Uterus (tissue), 2 donors: ENCODE data around the gene PSME2.

Experiments
- POLR2A ChIP-seq, 2 donors: fragments of 450-650 bp; IDR thresholded peaks; one replicate each; pipeline ENCODE4 v1.6.1; 2016; ENCODE audit warnings: antibody characterized with exemption in 2 of 2, mild to moderate bottlenecking in 1 of 2, moderate library complexity in 1 of 2
- TF ChIP-seq, protein P1 (sequence below), 4 experiments: fragments of 200-600 bp in 2 of 4; fragments of 450-650 bp in 2 of 4; sonication (generic) in 2 of 4; IDR thresholded peaks; one replicate each; pipeline ENCODE4 v1.5.1; 2016 to 2019; ENCODE audit warnings: antibody characterized with exemption in 4 of 4, mild to moderate bottlenecking in 2 of 4, moderate library complexity in 1 of 4

DNA sequence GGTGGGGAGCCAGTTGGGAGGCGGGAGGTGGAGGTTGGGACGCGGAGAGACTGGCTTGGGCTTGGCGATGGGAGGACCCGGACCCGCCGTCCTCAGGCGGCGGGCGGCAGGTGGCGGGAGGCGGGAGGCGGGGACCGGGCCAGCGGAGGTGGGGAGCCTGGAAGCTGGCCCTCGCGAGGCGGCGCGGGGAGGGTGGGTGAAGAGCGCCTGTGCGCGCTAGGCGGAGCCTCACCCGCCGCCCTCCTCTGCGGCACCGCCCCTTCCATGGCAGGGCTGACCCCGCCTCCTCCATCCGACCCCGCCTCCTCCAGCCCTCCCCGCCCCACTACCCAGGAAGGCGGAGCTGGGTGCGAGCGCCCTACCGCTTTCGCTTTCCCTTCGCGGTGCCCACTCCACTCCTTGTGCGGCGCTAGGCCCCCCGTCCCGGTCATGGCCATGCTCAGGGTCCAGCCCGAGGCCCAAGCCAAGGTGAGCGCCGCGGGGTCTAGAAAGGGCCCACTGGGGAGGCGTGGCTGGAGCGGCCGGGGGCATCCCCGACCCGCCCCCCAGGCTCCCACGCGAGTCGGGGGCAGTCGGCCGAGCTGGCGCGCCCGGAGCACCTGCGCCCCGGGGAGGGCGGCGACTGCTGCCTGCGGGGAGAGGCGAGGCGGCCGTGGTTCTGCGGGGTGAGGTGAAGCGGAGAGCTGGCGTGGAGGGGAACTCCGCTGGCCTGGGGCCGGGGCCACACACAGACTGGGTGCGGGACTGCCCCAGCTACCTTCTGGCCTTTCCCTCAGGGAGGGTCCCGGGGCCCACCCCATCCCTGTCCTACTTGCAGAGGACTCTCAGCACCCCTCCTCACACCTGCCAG is 10.4 kb downstream of the PSME2 start, which contains the start of gene PSME1:
- TF ChIP-seq, protein P1, sequence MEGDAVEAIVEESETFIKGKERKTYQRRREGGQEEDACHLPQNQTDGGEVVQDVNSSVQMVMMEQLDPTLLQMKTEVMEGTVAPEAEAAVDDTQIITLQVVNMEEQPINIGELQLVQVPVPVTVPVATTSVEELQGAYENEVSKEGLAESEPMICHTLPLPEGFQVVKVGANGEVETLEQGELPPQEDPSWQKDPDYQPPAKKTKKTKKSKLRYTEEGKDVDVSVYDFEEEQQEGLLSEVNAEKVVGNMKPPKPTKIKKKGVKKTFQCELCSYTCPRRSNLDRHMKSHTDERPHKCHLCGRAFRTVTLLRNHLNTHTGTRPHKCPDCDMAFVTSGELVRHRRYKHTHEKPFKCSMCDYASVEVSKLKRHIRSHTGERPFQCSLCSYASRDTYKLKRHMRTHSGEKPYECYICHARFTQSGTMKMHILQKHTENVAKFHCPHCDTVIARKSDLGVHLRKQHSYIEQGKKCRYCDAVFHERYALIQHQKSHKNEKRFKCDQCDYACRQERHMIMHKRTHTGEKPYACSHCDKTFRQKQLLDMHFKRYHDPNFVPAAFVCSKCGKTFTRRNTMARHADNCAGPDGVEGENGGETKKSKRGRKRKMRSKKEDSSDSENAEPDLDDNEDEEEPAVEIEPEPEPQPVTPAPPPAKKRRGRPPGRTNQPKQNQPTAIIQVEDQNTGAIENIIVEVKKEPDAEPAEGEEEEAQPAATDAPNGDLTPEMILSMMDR (IDR thresholded peaks at IDR 0.05): peak in 1 of 4 experiments; percentile 6
- peak; percentile 24 to 81 for TF ChIP-seq POLR2A (IDR thresholded peaks at IDR 0.05)
